ENCODE results near the gene DQX1. TPM values are rescaled to one million over a fixed set of nuclear protein-coding genes. Genes with fewer than 3 reads are reported as not detected.

The DQX1 gene
- total and polyA plus RNA-seq, 2 experiments from 2014 or later, result not detected

GRCh38 chr2:74515271-74515980 is 10.6 kb downstream of the DQX1 start:
- H3K4me3 ChIP-seq, result no peak overlapping the region
- 11 to 13% methylated on average over 58 to 60 of the region's 60 CpGs for WGBS, 2 experiments (ENCODE audit: low coverage in 1 of 2, low lambda C conversion rate in 2 of 2, missing lambda C conversion rate in 2 of 2)
- no peaks in the 10 kb centered on the region for H3K36me3 ChIP-seq (ENCODE audit: low read depth)
- H3K9me3 ChIP-seq (ENCODE audit: low read depth), result no peaks in the 10 kb centered on the region
- peaks cover 86% of the 10 kb centered on the region for H3K27me3 ChIP-seq (replicated peaks; ENCODE audit: insufficient read depth)
- H3F3A ChIP-seq (ENCODE audit: insufficient read depth), result no peaks in the 10 kb centered on the region
- no peaks in the 10 kb centered on the region for H3K9me2 ChIP-seq (ENCODE audit: insufficient read depth)
- in situ Hi-C loops (cut with MboI), result no loop called here
- H2AFZ ChIP-seq, result no peak overlapping the region
- H4K20me1 ChIP-seq (ENCODE audit: insufficient read depth), result no peaks in the 10 kb centered on the region
- TF ChIP-seq EZH2phosphoT487 (IDR thresholded peaks at IDR 0.05; ENCODE audit: insufficient read depth, low read depth) (0 out of 2 replicates have a peak, but pooled peaks have one; percentile 23), EZH2 (IDR thresholded peaks at IDR 0.05; ENCODE audit: insufficient read depth, poor library complexity, severe bottlenecking) (peak; percentile 59)
- H3K27ac ChIP-seq, result no peak overlapping the region
- no peaks in the 10 kb centered on the region for H3K79me2 ChIP-seq (ENCODE audit: insufficient read depth)
- no peak overlapping the region for H3K9ac ChIP-seq
- no peak for DNase-seq
- no peak overlapping the region for H3K4me2 ChIP-seq (ENCODE audit: unreplicated experiment)
- no peaks in the 10 kb centered on the region for H3K4me1 ChIP-seq (ENCODE audit: insufficient read depth)

GRCh38 chr2:74514368-74515270 is 11.4 kb downstream of the DQX1 start, which contains the start of gene TLX2:
TLX2 (plus strand) TSS chr2:74514450; CDS start chr2:74514807, 357 bp downstream.
- peak; percentile 42 for DNase-seq
- no peak within 1 kb of the TSS for H3K4me3 ChIP-seq
- no peaks in the 10 kb centered on the region for H3K79me2 ChIP-seq (ENCODE audit: insufficient read depth)
- no peaks in the 10 kb centered on the region for H3F3A ChIP-seq (ENCODE audit: insufficient read depth)
- H4K20me1 ChIP-seq (ENCODE audit: insufficient read depth), result no peaks in the 10 kb centered on the region
- no peak within 1 kb of the TSS for H3K9ac ChIP-seq
- no peaks in the 10 kb centered on the region for H3K9me3 ChIP-seq (ENCODE audit: low read depth)
- no peaks in the 10 kb centered on the region for H3K4me1 ChIP-seq (ENCODE audit: insufficient read depth)
- peaks cover 80% of the 10 kb centered on the region for H3K27me3 ChIP-seq (replicated peaks; ENCODE audit: insufficient read depth)
- TF ChIP-seq EZH2 (IDR thresholded peaks at IDR 0.05; ENCODE audit: insufficient read depth, poor library complexity, severe bottlenecking), result peak; percentile 73
- peak; percentile 13; the same call in 1 of the 2 replicates for TF ChIP-seq EZH2phosphoT487 (IDR thresholded peaks at IDR 0.05; ENCODE audit: insufficient read depth, low read depth)
- no peak within 1 kb of the TSS for H2AFZ ChIP-seq
- H3K27ac ChIP-seq, result no peak within 1 kb of the TSS
- H3K4me2 ChIP-seq (ENCODE audit: unreplicated experiment), result no peak within 1 kb of the TSS
- WGBS, 2 experiments (ENCODE audit: low coverage in 1 of 2, low lambda C conversion rate in 2 of 2, missing lambda C conversion rate in 2 of 2), result 5% methylated on average over 73 to 80 of the region's 82 CpGs
- no peaks in the 10 kb centered on the region for H3K36me3 ChIP-seq (ENCODE audit: low read depth)
- in situ Hi-C loops (cut with MboI), result no loop called here
- no peaks in the 10 kb centered on the region for H3K9me2 ChIP-seq (ENCODE audit: insufficient read depth)

GRCh38 chr2:74513605-74514367 is 12.2 kb downstream of the DQX1 start:
- WGBS, 2 experiments (ENCODE audit: low coverage in 1 of 2, low lambda C conversion rate in 2 of 2, missing lambda C conversion rate in 2 of 2), result 13 to 14% methylated on average over 42 to 45 of the region's 52 CpGs
- H3K27me3 ChIP-seq (replicated peaks; ENCODE audit: insufficient read depth), result peaks cover 72% of the 10 kb centered on the region
- no peaks in the 10 kb centered on the region for H3K4me1 ChIP-seq (ENCODE audit: insufficient read depth)
- TF ChIP-seq EZH2 (IDR thresholded peaks at IDR 0.05; ENCODE audit: insufficient read depth, poor library complexity, severe bottlenecking) (peak; percentile 94), EZH2phosphoT487 (IDR thresholded peaks at IDR 0.05; ENCODE audit: insufficient read depth, low read depth) (no peak; the same call in 1 of the 2 replicates)
- no peaks in the 10 kb centered on the region for H3F3A ChIP-seq (ENCODE audit: insufficient read depth)
- no peaks in the 10 kb centered on the region for H3K79me2 ChIP-seq (ENCODE audit: insufficient read depth)
- no peaks in the 10 kb centered on the region for H3K36me3 ChIP-seq (ENCODE audit: low read depth)
- no peak overlapping the region for H3K4me3 ChIP-seq
- no peaks in the 10 kb centered on the region for H3K9me2 ChIP-seq (ENCODE audit: insufficient read depth)
- DNase-seq, result peak; percentile 45
- H4K20me1 ChIP-seq (ENCODE audit: insufficient read depth), result no peaks in the 10 kb centered on the region
- H2AFZ ChIP-seq, result no peak overlapping the region
- H3K27ac ChIP-seq, result no peak overlapping the region
- H3K4me2 ChIP-seq (ENCODE audit: unreplicated experiment), result no peak overlapping the region
- H3K9ac ChIP-seq, result no peak overlapping the region
- in situ Hi-C loops (cut with MboI), result no loop called here
- H3K9me3 ChIP-seq (ENCODE audit: low read depth), result no peaks in the 10 kb centered on the region
